Epithelial cell of esophagus (primary cell): Measurements from ENCODE around the gene DDX19B.
"Not testable (repeated sequence)": the region's sequence is repeated elsewhere in the genome, so short reads cannot be mapped to it uniquely, and the experiment has no call there.

Source experiments
- DNase-seq: peaks from one replicate; pipeline ENCODE4 v3.0.0; 2010; ENCODE audit warnings: low read depth
- H3K4me3 ChIP-seq: 2 replicates; pipeline ENCODE4 v1.5.1; 2011; ENCODE audit warnings: mild to moderate bottlenecking, low read length, control low read depth
- CTCF ChIP-seq: IDR thresholded peaks from 2 replicates; pipeline ENCODE4 v1.5.1; 2011; ENCODE audit warnings: low read depth, mild to moderate bottlenecking, low read length, control low read depth, inconsistent platforms; ENCODE audit not compliant: insufficient read depth; ENCODE audit errors: missing control alignments

Gene DDX19B

GRCh38 chr16:70290949-70291519, 8.0 kb upstream of the DDX19B start:
- DNase-seq: no peak
- TF ChIP-seq CTCF: no peak

GRCh38 chr16:70292148-70292547, 6.8 kb upstream of the DDX19B start:
- H3K4me3 ChIP-seq, DNase-seq: not testable (repeated sequence)

More at GRCh38 chr16:70290949-70291519, 8.0 kb upstream of the DDX19B start:
- H3K4me3 ChIP-seq: no peak overlapping the region

DNA sequence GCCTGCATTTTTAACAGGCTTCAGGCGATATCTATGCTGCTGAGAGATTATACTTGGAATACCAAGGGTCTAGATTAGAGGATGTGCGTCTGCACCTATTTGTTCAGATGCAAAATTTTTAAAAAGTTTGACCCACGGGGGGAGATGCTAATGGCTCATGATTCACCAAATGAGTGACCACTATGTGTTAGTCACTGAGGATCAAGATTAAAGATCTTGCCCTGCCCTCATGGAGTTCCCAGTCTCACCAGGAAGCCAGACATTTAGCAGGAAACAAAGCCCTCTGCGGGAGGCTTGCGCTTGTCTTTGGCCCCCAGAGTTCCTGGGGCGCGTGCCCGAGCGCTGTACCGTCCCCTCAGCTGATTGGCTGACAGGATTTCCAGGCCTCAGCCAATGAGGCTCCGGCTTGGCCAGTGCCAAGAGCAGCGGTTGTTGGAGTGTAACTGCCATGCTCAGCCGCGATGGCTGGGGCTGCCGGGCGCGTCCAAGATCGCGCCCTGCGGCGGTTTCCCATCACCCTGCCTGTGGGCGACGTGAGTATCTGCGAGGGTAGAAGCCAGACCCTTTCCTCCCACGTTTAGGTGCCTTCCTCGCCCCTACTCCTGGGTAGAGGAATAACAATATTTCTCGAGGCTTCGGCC, 4.5 kb upstream of the DDX19B start:
- no peak for DNase-seq
- TF ChIP-seq CTCF: no peak
- H3K4me3 ChIP-seq: no peak overlapping the region

DNA sequence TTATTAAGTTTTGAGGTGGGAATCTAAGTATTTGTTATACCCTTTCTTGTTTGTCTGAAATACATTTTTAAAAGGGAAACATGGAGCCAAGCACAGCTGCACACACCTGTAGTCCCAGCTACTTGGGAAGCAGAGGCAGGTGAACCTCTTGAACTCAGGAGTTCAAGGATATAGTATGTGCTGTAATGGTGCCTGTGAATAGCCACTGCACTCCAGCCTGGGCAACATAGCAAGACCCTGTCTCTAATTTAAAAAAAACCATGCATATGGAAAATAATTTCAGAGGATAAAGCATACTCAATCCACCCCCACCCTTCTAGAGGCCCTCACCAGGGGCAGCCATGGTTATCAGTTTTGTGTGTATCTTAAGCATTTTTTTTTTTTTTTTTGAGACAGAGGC, 3.4 kb upstream of the DDX19B start:
- DNase-seq: no peak
- no peak for TF ChIP-seq CTCF
- no peak overlapping the region for H3K4me3 ChIP-seq

- H3K4me3 ChIP-seq: no peak overlapping the region
- TF ChIP-seq CTCF: no peak
- DNase-seq: no peak
Measured at GRCh38 chr16:70301121-70301520, 2.1 kb downstream of the DDX19B start.

DNA sequence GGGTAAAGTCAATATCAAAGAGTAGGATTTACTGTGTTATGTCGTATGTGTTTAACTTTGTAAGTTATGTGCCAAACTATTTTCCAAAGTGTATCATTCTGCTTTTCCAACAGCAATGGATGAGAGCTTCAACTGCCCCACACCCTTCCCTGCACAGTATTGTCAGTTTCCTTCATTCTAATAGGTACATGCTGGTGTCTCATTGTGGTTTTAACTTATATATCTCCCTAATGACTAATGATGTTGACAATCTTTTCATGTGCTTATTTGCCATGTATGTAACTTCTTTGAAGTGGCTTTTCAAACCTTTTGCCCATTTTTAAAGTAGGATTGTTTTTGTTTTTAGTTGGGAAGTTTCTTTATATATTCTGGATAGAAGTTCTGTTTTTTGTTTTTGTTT, 3.8 kb downstream of the DDX19B start:
- TF ChIP-seq CTCF: no peak
- no peak overlapping the region for H3K4me3 ChIP-seq
- DNase-seq: peak; percentile 25

DNA sequence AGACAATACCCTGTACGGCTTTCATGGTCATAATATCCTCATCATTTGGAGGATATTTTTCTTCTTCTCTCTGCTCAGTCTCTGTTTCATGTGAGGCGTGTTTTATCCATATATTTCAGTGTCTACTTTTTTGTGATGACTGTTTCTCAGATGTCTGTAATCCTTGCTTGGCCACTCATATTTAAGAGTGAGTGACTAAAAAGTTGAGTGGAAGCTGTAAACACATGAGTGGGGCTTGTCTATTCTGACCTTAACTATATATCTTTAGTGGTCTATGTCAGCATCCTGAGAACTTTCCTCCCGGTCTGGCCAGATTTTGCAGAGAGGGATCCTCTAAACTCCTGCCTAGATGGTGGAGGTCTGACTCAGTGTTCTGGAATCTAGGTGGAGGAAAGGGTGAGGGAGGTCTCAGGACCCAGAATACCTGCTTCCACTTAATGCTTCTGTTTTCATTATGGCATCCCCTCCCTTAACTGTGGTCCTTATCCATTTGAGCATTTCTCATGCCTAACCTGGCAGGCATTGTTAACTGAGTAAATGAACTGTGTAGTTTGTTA, 6.0 kb downstream of the DDX19B start:
- TF ChIP-seq CTCF: no peak
- no peak overlapping the region for H3K4me3 ChIP-seq
- DNase-seq: peak; percentile 25
